ENCODE data around the gene AIFM1.

Gene AIFM1

GRCh38 chrX:130165703-130166502 lies at the start of gene AIFM1:
AIFM1 (minus strand) TSS chrX:130165841; CDS start chrX:130165656, 185 bp downstream.
- peak; percentile 88 for DNase-seq (ENCODE audit: low spot score)

GRCh38 chrX:130213376-130213775 lies 47.7 kb upstream of the AIFM1 start:
- DNase-seq (ENCODE audit: low spot score), result no peak

GRCh38 chrX:130212371-130212770 lies 46.7 kb upstream of the AIFM1 start:
- DNase-seq (ENCODE audit: low spot score), result no peak

- DNase-seq (ENCODE audit: low spot score), result no peak
Observed at GRCh38 chrX:130211415-130212186, 46.0 kb upstream of the AIFM1 start.

GRCh38 chrX:130204647-130205046 lies 39.0 kb upstream of the AIFM1 start:
- DNase-seq (ENCODE audit: low spot score), result no peak

GRCh38 chrX:130197464-130197863 lies 31.8 kb upstream of the AIFM1 start:
- no peak for DNase-seq (ENCODE audit: low spot score)

GRCh38 chrX:130196466-130196865 lies 30.8 kb upstream of the AIFM1 start:
- DNase-seq (ENCODE audit: low spot score), result no peak

- DNase-seq (ENCODE audit: low spot score), result no peak
Observed at GRCh38 chrX:130190801-130191200, 25.2 kb upstream of the AIFM1 start.

- DNase-seq (ENCODE audit: low spot score), result no peak
Observed at GRCh38 chrX:130186651-130187050, 21.0 kb upstream of the AIFM1 start.

GRCh38 chrX:130184857-130185256 lies 19.2 kb upstream of the AIFM1 start:
- no peak for DNase-seq (ENCODE audit: low spot score)

- no peak for DNase-seq (ENCODE audit: low spot score)
Observed at GRCh38 chrX:130184168-130184567, 18.5 kb upstream of the AIFM1 start.

- DNase-seq (ENCODE audit: low spot score), result peak; percentile 78
Observed at GRCh38 chrX:130179579-130180215, 14.1 kb upstream of the AIFM1 start.

- DNase-seq (ENCODE audit: low spot score), result no peak
Observed at GRCh38 chrX:130179170-130179569, 13.5 kb upstream of the AIFM1 start.

GRCh38 chrX:130176942-130177341 lies 11.3 kb upstream of the AIFM1 start:
- DNase-seq (ENCODE audit: low spot score), result no peak

- DNase-seq (ENCODE audit: low spot score), result no peak
Observed at GRCh38 chrX:130176354-130176776, 10.7 kb upstream of the AIFM1 start.

- DNase-seq (ENCODE audit: low spot score), result no peak
Observed at GRCh38 chrX:130174937-130175336, 9.3 kb upstream of the AIFM1 start.

GRCh38 chrX:130174045-130174704 lies 8.5 kb upstream of the AIFM1 start:
- DNase-seq (ENCODE audit: low spot score), result no peak

GRCh38 chrX:130173190-130173895 lies 7.7 kb upstream of the AIFM1 start:
- DNase-seq (ENCODE audit: low spot score), result no peak

- no peak for DNase-seq (ENCODE audit: low spot score)
Observed at GRCh38 chrX:130172127-130172845, 6.6 kb upstream of the AIFM1 start.

- no peak for DNase-seq (ENCODE audit: low spot score)
Observed at GRCh38 chrX:130171446-130172126, 5.9 kb upstream of the AIFM1 start, which contains the start of gene RAB33A. RAB33A (plus strand) TSS chrX:130171962; CDS start chrX:130172063, 101 bp downstream.
